GM23338 (cell line): Measurements from ENCODE around the gene DCLK3. TPM values are rescaled to one million over a fixed set of nuclear protein-coding genes. Genes with fewer than 3 reads are reported as not detected.

Experiments used
- ATAC-seq: fragments of 200-7000 bp; cut with Tn5 transposase; 3 replicates; pipeline ENCODE4 v1.9.1; 2020
- DNase-seq: peaks from one replicate; pipeline ENCODE4 v3.0.0-alpha.2; 2015; ENCODE audit warnings: low spot score
- H2AFZ ChIP-seq: fragments of 200-600 bp; sonication (generic); 2 replicates; pipeline ENCODE4 v1.8.0; 2016; ENCODE audit warnings: antibody characterized with exemption, mild to moderate bottlenecking, moderate library complexity
- H3F3A ChIP-seq: fragments of 200-600 bp; sonication (generic); replicated peaks from 2 replicates; pipeline ENCODE4 v1.8.0; 2017; ENCODE audit warnings: antibody characterized with exemption, mixed run types, low read depth
- H3K27ac ChIP-seq: fragments of 200-600 bp; sonication (generic); 2 replicates; pipeline ENCODE4 v1.6.1; 2016; ENCODE audit warnings: low read depth
- H3K27me3 ChIP-seq: fragments of 200-600 bp; sonication (generic); 2 replicates; pipeline ENCODE4 v1.8.0; 2016; ENCODE audit warnings: mild to moderate bottlenecking, mixed run types, moderate library complexity; ENCODE audit not compliant: insufficient read depth
- H3K36me3 ChIP-seq: fragments of 200-600 bp; sonication (generic); 2 replicates; pipeline ENCODE4 v1.8.0; 2016; ENCODE audit warnings: mild to moderate bottlenecking; ENCODE audit not compliant: insufficient read depth
- H3K4me1 ChIP-seq: fragments of 200-600 bp; sonication (generic); 2 replicates; pipeline ENCODE4 v1.8.0; 2016; ENCODE audit warnings: mild to moderate bottlenecking, moderate library complexity; ENCODE audit not compliant: insufficient read depth
- H3K4me2 ChIP-seq: fragments of 200-600 bp; sonication (generic); 2 replicates; pipeline ENCODE4 v1.7.1; 2017; ENCODE audit warnings: mixed run types
- H3K4me3 ChIP-seq: fragments of 200-600 bp; sonication (generic); 2 replicates; pipeline ENCODE4 v1.6.1; 2016; ENCODE audit warnings: mixed run types
- H3K79me2 ChIP-seq: fragments of 200-600 bp; sonication (generic); replicated peaks from 2 replicates; pipeline ENCODE4 v1.8.0; 2017; ENCODE audit warnings: mild to moderate bottlenecking; ENCODE audit not compliant: insufficient read depth
- H3K9me2 ChIP-seq: fragments of 200-600 bp; sonication (generic); 2 replicates; pipeline ENCODE4 v1.8.0; 2017; ENCODE audit not compliant: insufficient read depth
- H4K20me1 ChIP-seq: fragments of 200-600 bp; sonication (generic); replicated peaks from 2 replicates; pipeline ENCODE4 v1.8.0; 2017; ENCODE audit warnings: mild to moderate bottlenecking; ENCODE audit not compliant: insufficient read depth
- H3K27ac Mint-ChIP-seq: 2 replicates; pipeline ENCODE4 v1.8.0; 2020; ENCODE audit warnings: inconsistent platforms, mild to moderate bottlenecking, moderate library complexity, mixed read lengths
- H3K27me3 Mint-ChIP-seq: 3 replicates; pipeline ENCODE4 v1.8.0; 2022; ENCODE audit warnings: low read depth, mild to moderate bottlenecking, moderate library complexity, mixed read lengths, inconsistent platforms; ENCODE audit not compliant: insufficient read depth, poor library complexity
- H3K36me3 Mint-ChIP-seq: 3 replicates; pipeline ENCODE4 v1.8.0; 2021; ENCODE audit warnings: low read depth, mild to moderate bottlenecking, inconsistent platforms, moderate library complexity, mixed read lengths
- H3K4me1 Mint-ChIP-seq: 3 replicates; pipeline ENCODE4 v1.8.0; 2020; ENCODE audit warnings: mild to moderate bottlenecking, inconsistent platforms, mixed read lengths
- H3K4me3 Mint-ChIP-seq: 3 replicates; pipeline ENCODE4 v1.8.0; 2021; ENCODE audit warnings: moderate library complexity, mild to moderate bottlenecking, inconsistent platforms, mixed read lengths
- H3K9me3 Mint-ChIP-seq: 3 replicates; pipeline ENCODE4 v1.8.0; 2020; ENCODE audit warnings: moderate library complexity, mild to moderate bottlenecking, inconsistent platforms, mixed read lengths
- CREB1 ChIP-seq: fragments of 250-450 bp; sonication (Bioruptor Pico); IDR thresholded peaks from 2 replicates; pipeline ENCODE4 v1.5.0; 2020; ENCODE audit warnings: low read depth, mild to moderate bottlenecking, moderate library complexity
- ETS1 ChIP-seq: IDR thresholded peaks from 2 replicates; pipeline ENCODE4 v1.6.1; 2016; ENCODE audit warnings: antibody characterized with exemption
- EZH2 ChIP-seq: fragments of 200-600 bp; sonication (generic); IDR thresholded peaks from one replicate; pipeline ENCODE4 v1.8.0; 2017; ENCODE audit warnings: antibody characterized with exemption, mild to moderate bottlenecking, low read depth; ENCODE audit not compliant: unreplicated experiment
- EZH2phosphoT487 ChIP-seq: fragments of 200-600 bp; sonication (generic); IDR thresholded peaks from one replicate; pipeline ENCODE4 v1.8.1; 2018; ENCODE audit warnings: antibody characterized with exemption; ENCODE audit not compliant: unreplicated experiment
- JUNB ChIP-seq: IDR thresholded peaks from one replicate; pipeline ENCODE4 v1.6.1; 2016; ENCODE audit warnings: antibody characterized with exemption; ENCODE audit not compliant: unreplicated experiment
- NANOG ChIP-seq: IDR thresholded peaks from 2 replicates; pipeline ENCODE4 v1.6.1; 2016; ENCODE audit warnings: antibody characterized with exemption, borderline replicate concordance
- POLR2AphosphoS5 ChIP-seq: IDR thresholded peaks from 2 replicates; pipeline ENCODE4 v1.6.1; 2016; ENCODE audit warnings: antibody characterized with exemption, low read depth
- REST ChIP-seq: IDR thresholded peaks from one replicate; pipeline ENCODE4 v1.6.1; 2018; ENCODE audit warnings: antibody characterized with exemption; ENCODE audit not compliant: unreplicated experiment
- STAT1 ChIP-seq: IDR thresholded peaks from one replicate; pipeline ENCODE4 v1.6.1; 2016; ENCODE audit warnings: antibody characterized with exemption; ENCODE audit not compliant: unreplicated experiment
- ZNF114 ChIP-seq: fragments of 250-450 bp; sonication (Bioruptor Pico); IDR thresholded peaks from 2 replicates; pipeline ENCODE4 v1.5.0; 2020; ENCODE audit warnings: mild to moderate bottlenecking, moderate library complexity
- ZNF331 ChIP-seq: fragments of 250-450 bp; sonication (Bioruptor Pico); IDR thresholded peaks from 2 replicates; pipeline ENCODE4 v1.5.0; 2020; ENCODE audit warnings: low read depth, mild to moderate bottlenecking, moderate library complexity
- ZNF462 ChIP-seq: fragments of 250-450 bp; sonication (Bioruptor Pico); IDR thresholded peaks from 2 replicates; pipeline ENCODE4 v1.5.0; 2020; ENCODE audit warnings: mild to moderate bottlenecking, moderate library complexity
- polyA plus RNA-seq: library from polyadenylated mRNA; unstranded; fragments of >200 nt; fragmentation: Nextera tagmentation; extraction: Ambion mirVana; gene quantifications from 2 replicates; pipeline ENCODE4 v1.2.1, GENCODE V29; 2016
- total RNA-seq: library from RNA; depleted of rRNA; stranded (reverse); fragments of >200 nt; shearing (Covaris generic); gene quantifications from 2 replicates; pipeline ENCODE4 v1.2.3, GENCODE V29; 2014
- TF ChIP-seq, protein P1 (sequence below), 2 experiments: fragments of 200-600 bp in 1 of 2; sonication (generic) in 1 of 2; conservative IDR thresholded peaks; 2 replicates each; pipeline versions ENCODE4 v1.5.1 to v1.6.1; 2016 to 2017; ENCODE audit warnings: antibody characterized with exemption in 2 of 2, low read depth in 2 of 2, mild to moderate bottlenecking in 2 of 2, moderate library complexity in 1 of 2

Gene DCLK3
- total and polyA plus RNA-seq, 2 experiments from 2014 or later: 0.40 to 0.66 TPM

GRCh38 chr3:36696799-36697198, 67.6 kb downstream of the DCLK3 start:
- H3K4me1 Mint-ChIP-seq: peaks cover 14% of the 10 kb centered on the region; the same call in 2 of the 3 replicates
- Histone ChIP-seq H3K79me2 (no peaks in the 10 kb centered on the region), H4K20me1 (no peaks in the 10 kb centered on the region), H3K27ac (no peak overlapping the region), H3K9me2 (peaks cover 2% of the 10 kb centered on the region; the same call in 1 of the 2 replicates), H3F3A (no peaks in the 10 kb centered on the region), H3K36me3 (no peaks in the 10 kb centered on the region), H2AFZ (peak overlapping the region; percentile 59; the same call in 1 of the 2 replicates), H3K27me3 (no peaks in the 10 kb centered on the region), H3K4me3 (no peak overlapping the region), H3K4me1 (peaks cover 11% of the 10 kb centered on the region), H3K4me2 (no peak overlapping the region)
- H3K4me3 Mint-ChIP-seq: no peak overlapping the region
- H3K9me3 Mint-ChIP-seq: peaks cover 8% of the 10 kb centered on the region; the same call in 2 of the 3 replicates
- TF ChIP-seq EZH2phosphoT487 (no peak), NANOG (no peak), POLR2AphosphoS5 (no peak), ETS1 (no peak), ZNF331 (CRISPR knock-in tag) (no peak), CREB1 (CRISPR knock-in tag) (no peak), EZH2 (no peak), REST (no peak), ZNF114 (CRISPR knock-in tag) (no peak), STAT1 (no peak), ZNF462 (CRISPR knock-in tag) (no peak), JUNB (no peak)
- TF ChIP-seq, protein P1, sequence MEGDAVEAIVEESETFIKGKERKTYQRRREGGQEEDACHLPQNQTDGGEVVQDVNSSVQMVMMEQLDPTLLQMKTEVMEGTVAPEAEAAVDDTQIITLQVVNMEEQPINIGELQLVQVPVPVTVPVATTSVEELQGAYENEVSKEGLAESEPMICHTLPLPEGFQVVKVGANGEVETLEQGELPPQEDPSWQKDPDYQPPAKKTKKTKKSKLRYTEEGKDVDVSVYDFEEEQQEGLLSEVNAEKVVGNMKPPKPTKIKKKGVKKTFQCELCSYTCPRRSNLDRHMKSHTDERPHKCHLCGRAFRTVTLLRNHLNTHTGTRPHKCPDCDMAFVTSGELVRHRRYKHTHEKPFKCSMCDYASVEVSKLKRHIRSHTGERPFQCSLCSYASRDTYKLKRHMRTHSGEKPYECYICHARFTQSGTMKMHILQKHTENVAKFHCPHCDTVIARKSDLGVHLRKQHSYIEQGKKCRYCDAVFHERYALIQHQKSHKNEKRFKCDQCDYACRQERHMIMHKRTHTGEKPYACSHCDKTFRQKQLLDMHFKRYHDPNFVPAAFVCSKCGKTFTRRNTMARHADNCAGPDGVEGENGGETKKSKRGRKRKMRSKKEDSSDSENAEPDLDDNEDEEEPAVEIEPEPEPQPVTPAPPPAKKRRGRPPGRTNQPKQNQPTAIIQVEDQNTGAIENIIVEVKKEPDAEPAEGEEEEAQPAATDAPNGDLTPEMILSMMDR (conservative IDR thresholded peaks at IDR 0.05; ENCODE audit: low read depth in 2 of 2): no peak
- H3K27me3 Mint-ChIP-seq: no peaks in the 10 kb centered on the region
- DNase-seq: no peak
- no peak for ATAC-seq
- H3K27ac Mint-ChIP-seq: peak overlapping the region; percentile 75
- peaks cover 4% of the 10 kb centered on the region; the same call in 1 of the 3 replicates for H3K36me3 Mint-ChIP-seq
